HepG2 (cell line): Measurements from ENCODE around the gene XKR7. TPM values are rescaled to one million over a fixed set of nuclear protein-coding genes. Genes with fewer than 3 reads are reported as not detected.
A peak's percentile ranks its signal among the peaks of the same experiment; 100 is the strongest.

Source experiments
- CC2D1A ChIP-seq: sonication (generic); formaldehyde crosslinking; IDR thresholded peaks from 2 replicates; pipeline ENCODE4 v1.8.1; 2023; ENCODE audit warnings: mild to moderate bottlenecking, missing genetic modification reagents
- DMAP1 ChIP-seq: IDR thresholded peaks from 2 replicates; pipeline ENCODE4 v1.6.1; 2016
- HCFC1 ChIP-seq: fragments of 150-350 bp; IDR thresholded peaks from 2 replicates; pipeline ENCODE4 v1.6.1; 2014; ENCODE audit warnings: low read depth, low read length
- IKZF1 ChIP-seq: fragments of 450-650 bp; IDR thresholded peaks from 2 replicates; pipeline ENCODE4 v1.7.1; 2016
- KLF12 ChIP-seq: sonication (generic); formaldehyde crosslinking; IDR thresholded peaks from 2 replicates; pipeline ENCODE4 v1.4.0; 2020; ENCODE audit warnings: missing genetic modification reagents, borderline replicate concordance
- NCOA1 ChIP-seq: sonication (generic); formaldehyde crosslinking; IDR thresholded peaks from 2 replicates; pipeline ENCODE4 v1.9.0; 2021; ENCODE audit warnings: missing genetic modification reagents
- PRMT3 ChIP-seq: sonication (generic); formaldehyde crosslinking; IDR thresholded peaks from 2 replicates; pipeline ENCODE4 v1.8.1; 2022; ENCODE audit warnings: low read depth, mild to moderate bottlenecking, moderate library complexity, missing genetic modification reagents, borderline replicate concordance
- REPIN1 ChIP-seq: sonication (generic); formaldehyde crosslinking; IDR thresholded peaks from 2 replicates; pipeline ENCODE4 v1.8.0; 2022; ENCODE audit warnings: missing genetic modification reagents, low read depth, mild to moderate bottlenecking, borderline replicate concordance
- RFXANK ChIP-seq: IDR thresholded peaks from 2 replicates; pipeline ENCODE4 v1.6.1; 2016
- RORA ChIP-seq: sonication (generic); formaldehyde crosslinking; IDR thresholded peaks from 2 replicates; pipeline ENCODE4 v1.5.0; 2020; ENCODE audit warnings: mild to moderate bottlenecking, missing genetic modification reagents, moderate library complexity
- SP2 ChIP-seq: sonication (generic); formaldehyde crosslinking; IDR thresholded peaks from 2 replicates; pipeline ENCODE4 v1.5.1; 2020; ENCODE audit warnings: mild to moderate bottlenecking, missing genetic modification reagents
- ZFY ChIP-seq: sonication (generic); formaldehyde crosslinking; IDR thresholded peaks from 2 replicates; pipeline ENCODE4 v1.4.0; 2020; ENCODE audit warnings: missing genetic modification reagents
- ZKSCAN1 ChIP-seq: fragments of 150-350 bp; IDR thresholded peaks from 2 replicates; pipeline ENCODE4 v1.6.1; 2014; ENCODE audit warnings: low read length
- ZNF24 ChIP-seq: fragments of 450-650 bp; IDR thresholded peaks from 2 replicates; pipeline ENCODE4 v1.6.1; 2017; ENCODE audit warnings: antibody characterized with exemption, mild to moderate bottlenecking
- ZNF468 ChIP-seq: sonication (generic); formaldehyde crosslinking; IDR thresholded peaks from 2 replicates; pipeline ENCODE4 v1.8.0; 2022; ENCODE audit warnings: mild to moderate bottlenecking, moderate library complexity, missing genetic modification reagents
- ZNF496 ChIP-seq: sonication (generic); formaldehyde crosslinking; IDR thresholded peaks from 2 replicates; pipeline ENCODE4 v1.8.1; 2023; ENCODE audit warnings: mild to moderate bottlenecking, moderate library complexity, missing genetic modification reagents; ENCODE audit not compliant: insufficient replicate concordance
- ZSCAN9 ChIP-seq: IDR thresholded peaks from 2 replicates; pipeline ENCODE4 v1.6.1; 2016; ENCODE audit warnings: borderline replicate concordance
- polyA plus RNA-seq, 8 experiments: library from polyadenylated mRNA; depleted of rRNA in 3 of 8; stranded (reverse) in 7 of 8; unstranded in 1 of 8; fragments of >200 nt; fragmentation: Illumina TruSeq in 4 of 8; extraction: Trizol in 4 of 8; gene quantifications; 2 replicates each; pipeline versions ENCODE4 v1.2.1 to v1.2.3, GENCODE V29; 2011 to 2016; ENCODE audit warnings: low read depth in 4 of 8, missing spikeins in 1 of 8, mixed read lengths in 1 of 8; ENCODE audit not compliant: insufficient read depth in 1 of 8
- total RNA-seq, 5 experiments: library from RNA; depleted of rRNA; stranded (reverse); fragments of >200 nt; fragmentation: Illumina TruSeq; extraction: Trizol; gene quantifications; 2 replicates each; pipeline ENCODE4 v1.2.3, GENCODE V29; 2016; ENCODE audit warnings: low read depth in 1 of 5
- TF ChIP-seq, protein P1 (sequence below): fragments of 450-650 bp; IDR thresholded peaks from 2 replicates; pipeline ENCODE4 v1.6.1; 2017
- TF ChIP-seq, protein P2 (sequence below): sonication (generic); formaldehyde crosslinking; IDR thresholded peaks from 2 replicates; pipeline ENCODE4 v1.5.0; 2020; ENCODE audit warnings: missing genetic modification reagents
- TF ChIP-seq, protein P3 (sequence below): sonication (generic); formaldehyde crosslinking; IDR thresholded peaks from 2 replicates; pipeline ENCODE4 v1.4.0; 2020; ENCODE audit warnings: missing genetic modification reagents, borderline replicate concordance
- TF ChIP-seq, protein P4 (sequence below): sonication (generic); formaldehyde crosslinking; IDR thresholded peaks from 2 replicates; pipeline ENCODE4 v1.4.0; 2020; ENCODE audit warnings: missing genetic modification reagents, mild to moderate bottlenecking, borderline replicate concordance

Gene XKR7
- total and polyA plus RNA-seq, 2 of the 13 experiments (the other 11 are each of a cell fraction or from before 2014, with no cell fraction given): not detected

DNA sequence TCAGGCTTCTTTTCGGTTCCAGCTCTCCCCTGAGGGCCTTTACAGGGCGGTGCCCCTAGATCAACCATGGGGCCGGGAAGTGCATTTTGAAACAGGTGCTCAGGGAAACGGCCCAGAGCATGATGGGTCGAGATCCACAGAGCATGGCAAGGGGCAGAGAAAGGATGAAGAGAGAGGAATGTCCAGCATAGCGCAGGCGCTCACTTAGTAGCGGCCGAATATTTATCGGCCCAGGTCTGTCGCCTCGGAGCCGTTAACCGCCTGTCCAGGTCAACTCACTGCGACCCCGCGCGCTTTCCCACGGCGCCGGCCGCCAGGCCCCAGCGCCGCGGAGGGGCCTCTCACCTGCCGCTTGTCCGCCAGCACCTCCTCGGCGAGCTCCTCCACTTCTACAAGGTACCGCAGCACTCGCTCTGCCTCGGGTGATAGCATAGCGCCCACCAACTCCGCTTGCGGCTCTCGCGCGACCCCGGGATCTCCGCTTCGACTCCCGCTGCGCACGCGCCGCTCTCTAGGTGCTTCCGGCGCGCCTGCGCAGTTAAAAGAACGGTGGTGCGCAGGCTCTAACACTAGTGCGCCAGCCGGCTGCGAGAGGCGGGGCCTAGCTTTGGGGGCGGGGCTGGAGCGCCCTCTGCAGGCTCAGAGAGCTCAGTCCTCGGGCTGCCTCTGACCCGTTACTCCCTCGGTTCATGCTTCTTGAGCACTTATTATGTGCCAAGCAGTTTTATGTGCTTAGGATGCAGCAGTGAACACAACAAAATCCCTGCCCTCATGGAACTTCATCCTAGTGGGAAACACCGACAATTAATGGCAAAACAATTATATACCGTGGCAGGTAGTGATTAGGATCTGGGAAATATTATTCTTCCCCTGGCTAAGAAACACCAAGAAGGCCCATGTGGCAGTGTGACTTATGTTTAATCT, 16.2 kb upstream of the XKR7 start, which contains the start of gene PDRG1 (continued):
- TF ChIP-seq, protein P1, sequence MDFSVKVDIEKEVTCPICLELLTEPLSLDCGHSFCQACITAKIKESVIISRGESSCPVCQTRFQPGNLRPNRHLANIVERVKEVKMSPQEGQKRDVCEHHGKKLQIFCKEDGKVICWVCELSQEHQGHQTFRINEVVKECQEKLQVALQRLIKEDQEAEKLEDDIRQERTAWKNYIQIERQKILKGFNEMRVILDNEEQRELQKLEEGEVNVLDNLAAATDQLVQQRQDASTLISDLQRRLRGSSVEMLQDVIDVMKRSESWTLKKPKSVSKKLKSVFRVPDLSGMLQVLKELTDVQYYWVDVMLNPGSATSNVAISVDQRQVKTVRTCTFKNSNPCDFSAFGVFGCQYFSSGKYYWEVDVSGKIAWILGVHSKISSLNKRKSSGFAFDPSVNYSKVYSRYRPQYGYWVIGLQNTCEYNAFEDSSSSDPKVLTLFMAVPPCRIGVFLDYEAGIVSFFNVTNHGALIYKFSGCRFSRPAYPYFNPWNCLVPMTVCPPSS: no peak
- peak; percentile 81; the same call in 1 of the 2 replicates for TF ChIP-seq REPIN1 (CRISPR knock-in tag)
- peak; percentile 79 for TF ChIP-seq KLF12
- TF ChIP-seq DMAP1: peak; percentile 82
- no peak for TF ChIP-seq RORA (CRISPR knock-in tag)
- TF ChIP-seq, protein P2, sequence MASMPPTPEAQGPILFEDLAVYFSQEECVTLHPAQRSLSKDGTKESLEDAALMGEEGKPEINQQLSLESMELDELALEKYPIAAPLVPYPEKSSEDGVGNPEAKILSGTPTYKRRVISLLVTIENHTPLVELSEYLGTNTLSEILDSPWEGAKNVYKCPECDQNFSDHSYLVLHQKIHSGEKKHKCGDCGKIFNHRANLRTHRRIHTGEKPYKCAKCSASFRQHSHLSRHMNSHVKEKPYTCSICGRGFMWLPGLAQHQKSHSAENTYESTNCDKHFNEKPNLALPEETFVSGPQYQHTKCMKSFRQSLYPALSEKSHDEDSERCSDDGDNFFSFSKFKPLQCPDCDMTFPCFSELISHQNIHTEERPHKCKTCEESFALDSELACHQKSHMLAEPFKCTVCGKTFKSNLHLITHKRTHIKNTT: 0 out of 2 replicates have a peak, but pooled peaks have one; percentile 57
- TF ChIP-seq ZNF24: 0 out of 2 replicates have a peak, but pooled peaks have one; percentile 12
- TF ChIP-seq ZNF468 (CRISPR knock-in tag): no peak; the same call in 1 of the 2 replicates
- TF ChIP-seq PRMT3 (CRISPR knock-in tag): no peak
- peak; percentile 97 for TF ChIP-seq ZFY (CRISPR knock-in tag)
- TF ChIP-seq ZSCAN9 (CRISPR knock-in tag): peak; percentile 84; the same call in 1 of the 2 replicates
- no peak for TF ChIP-seq NCOA1 (CRISPR knock-in tag)
- TF ChIP-seq, protein P3, sequence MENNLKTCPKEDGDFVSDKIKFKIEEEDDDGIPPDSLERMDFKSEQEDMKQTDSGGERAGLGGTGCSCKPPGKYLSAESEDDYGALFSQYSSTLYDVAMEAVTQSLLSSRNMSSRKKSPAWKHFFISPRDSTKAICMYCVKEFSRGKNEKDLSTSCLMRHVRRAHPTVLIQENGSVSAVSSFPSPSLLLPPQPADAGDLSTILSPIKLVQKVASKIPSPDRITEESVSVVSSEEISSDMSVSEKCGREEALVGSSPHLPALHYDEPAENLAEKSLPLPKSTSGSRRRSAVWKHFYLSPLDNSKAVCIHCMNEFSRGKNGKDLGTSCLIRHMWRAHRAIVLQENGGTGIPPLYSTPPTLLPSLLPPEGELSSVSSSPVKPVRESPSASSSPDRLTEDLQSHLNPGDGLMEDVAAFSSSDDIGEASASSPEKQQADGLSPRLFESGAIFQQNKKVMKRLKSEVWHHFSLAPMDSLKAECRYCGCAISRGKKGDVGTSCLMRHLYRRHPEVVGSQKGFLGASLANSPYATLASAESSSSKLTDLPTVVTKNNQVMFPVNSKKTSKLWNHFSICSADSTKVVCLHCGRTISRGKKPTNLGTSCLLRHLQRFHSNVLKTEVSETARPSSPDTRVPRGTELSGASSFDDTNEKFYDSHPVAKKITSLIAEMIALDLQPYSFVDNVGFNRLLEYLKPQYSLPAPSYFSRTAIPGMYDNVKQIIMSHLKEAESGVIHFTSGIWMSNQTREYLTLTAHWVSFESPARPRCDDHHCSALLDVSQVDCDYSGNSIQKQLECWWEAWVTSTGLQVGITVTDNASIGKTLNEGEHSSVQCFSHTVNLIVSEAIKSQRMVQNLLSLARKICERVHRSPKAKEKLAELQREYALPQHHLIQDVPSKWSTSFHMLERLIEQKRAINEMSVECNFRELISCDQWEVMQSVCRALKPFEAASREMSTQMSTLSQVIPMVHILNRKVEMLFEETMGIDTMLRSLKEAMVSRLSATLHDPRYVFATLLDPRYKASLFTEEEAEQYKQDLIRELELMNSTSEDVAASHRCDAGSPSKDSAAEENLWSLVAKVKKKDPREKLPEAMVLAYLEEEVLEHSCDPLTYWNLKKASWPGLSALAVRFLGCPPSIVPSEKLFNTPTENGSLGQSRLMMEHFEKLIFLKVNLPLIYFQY: peak; percentile 93
- TF ChIP-seq CC2D1A: peak; percentile 88; the same call in 1 of the 2 replicates
- TF ChIP-seq HCFC1: peak; percentile 59
- TF ChIP-seq IKZF1: no peak
- TF ChIP-seq ZNF496: no peak
- peak; percentile 56; the same call in 1 of the 2 replicates for TF ChIP-seq ZKSCAN1
- peak; percentile 47; the same call in 1 of the 2 replicates for TF ChIP-seq SP2
- peak; percentile 81 for TF ChIP-seq RFXANK (CRISPR knock-in tag)
- TF ChIP-seq, protein P4, sequence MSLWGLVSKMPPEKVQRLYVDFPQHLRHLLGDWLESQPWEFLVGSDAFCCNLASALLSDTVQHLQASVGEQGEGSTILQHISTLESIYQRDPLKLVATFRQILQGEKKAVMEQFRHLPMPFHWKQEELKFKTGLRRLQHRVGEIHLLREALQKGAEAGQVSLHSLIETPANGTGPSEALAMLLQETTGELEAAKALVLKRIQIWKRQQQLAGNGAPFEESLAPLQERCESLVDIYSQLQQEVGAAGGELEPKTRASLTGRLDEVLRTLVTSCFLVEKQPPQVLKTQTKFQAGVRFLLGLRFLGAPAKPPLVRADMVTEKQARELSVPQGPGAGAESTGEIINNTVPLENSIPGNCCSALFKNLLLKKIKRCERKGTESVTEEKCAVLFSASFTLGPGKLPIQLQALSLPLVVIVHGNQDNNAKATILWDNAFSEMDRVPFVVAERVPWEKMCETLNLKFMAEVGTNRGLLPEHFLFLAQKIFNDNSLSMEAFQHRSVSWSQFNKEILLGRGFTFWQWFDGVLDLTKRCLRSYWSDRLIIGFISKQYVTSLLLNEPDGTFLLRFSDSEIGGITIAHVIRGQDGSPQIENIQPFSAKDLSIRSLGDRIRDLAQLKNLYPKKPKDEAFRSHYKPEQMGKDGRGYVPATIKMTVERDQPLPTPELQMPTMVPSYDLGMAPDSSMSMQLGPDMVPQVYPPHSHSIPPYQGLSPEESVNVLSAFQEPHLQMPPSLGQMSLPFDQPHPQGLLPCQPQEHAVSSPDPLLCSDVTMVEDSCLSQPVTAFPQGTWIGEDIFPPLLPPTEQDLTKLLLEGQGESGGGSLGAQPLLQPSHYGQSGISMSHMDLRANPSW (CRISPR knock-in tag): 0 out of 2 replicates have a peak, but pooled peaks have one; percentile 77
